ENCODE data around the gene RSAD1. TPM values are rescaled to one million over a fixed set of nuclear protein-coding genes. Genes with fewer than 3 reads are reported as not detected.

Gene RSAD1
- total RNA-seq, 1 experiment from 2014 or later = 93.9 TPM

DNA sequence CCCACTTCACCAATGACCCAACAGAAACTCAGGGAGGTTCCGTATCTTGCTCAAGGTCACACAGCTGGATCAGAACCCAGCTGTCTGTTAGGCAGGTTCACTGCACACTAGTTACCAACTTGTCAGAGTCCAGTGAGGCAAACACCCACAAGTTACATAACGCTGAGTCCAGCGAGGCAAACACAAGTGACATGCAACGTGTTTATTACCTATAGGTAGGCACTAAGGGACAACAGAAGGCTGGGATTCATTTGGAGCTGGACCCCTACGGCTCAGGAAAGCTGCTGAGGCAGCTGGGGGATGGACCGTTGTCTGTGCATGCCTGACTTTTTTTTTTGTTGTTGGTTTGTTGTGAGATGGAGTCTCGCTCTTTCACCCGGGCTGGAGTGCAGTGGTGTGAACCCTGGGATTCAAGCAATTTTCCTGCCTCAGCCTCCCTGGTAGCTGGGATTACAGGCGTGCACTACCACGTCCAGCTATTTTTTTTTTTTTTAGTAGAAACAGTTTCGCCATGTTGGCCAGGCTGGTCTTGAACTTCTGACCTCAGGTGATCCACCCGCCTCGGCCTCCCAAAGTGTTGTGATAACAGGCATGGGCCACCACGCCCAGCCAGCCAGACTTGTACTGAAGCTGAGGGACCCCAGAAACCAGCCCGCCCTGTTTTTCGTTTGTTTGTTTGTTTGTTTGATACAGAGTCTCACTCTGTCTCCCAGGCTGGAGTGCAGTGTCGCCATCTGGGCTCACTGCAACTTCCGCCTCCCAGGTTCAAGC, 1.9 kb upstream of the RSAD1 start:
- Histone ChIP-seq H3K36me3 (ENCODE audit: control insufficient read depth, insufficient read depth, low read length) (peaks cover 3% of the 10 kb centered on the region; the same call in 1 of the 2 replicates), H3K27me3 (replicated peaks; ENCODE audit: control insufficient read depth, insufficient read depth, low read length) (no peaks in the 10 kb centered on the region), H3K4me3 (ENCODE audit: low read depth, low read length) (no peak overlapping the region; the same call in 1 of the 2 replicates), H3K9me3 (no peaks in the 10 kb centered on the region), H3K4me1 (peaks cover 22% of the 10 kb centered on the region)
- peak overlapping the region; percentile 48 for H3K4me3 Mint-ChIP-seq (ENCODE audit: unreplicated experiment)
- no peaks in the 10 kb centered on the region for H3K9me3 Mint-ChIP-seq (ENCODE audit: unreplicated experiment)
- H3K4me1 Mint-ChIP-seq (ENCODE audit: low read depth, unreplicated experiment) = peaks cover 37% of the 10 kb centered on the region
- TF ChIP-seq, protein P1, sequence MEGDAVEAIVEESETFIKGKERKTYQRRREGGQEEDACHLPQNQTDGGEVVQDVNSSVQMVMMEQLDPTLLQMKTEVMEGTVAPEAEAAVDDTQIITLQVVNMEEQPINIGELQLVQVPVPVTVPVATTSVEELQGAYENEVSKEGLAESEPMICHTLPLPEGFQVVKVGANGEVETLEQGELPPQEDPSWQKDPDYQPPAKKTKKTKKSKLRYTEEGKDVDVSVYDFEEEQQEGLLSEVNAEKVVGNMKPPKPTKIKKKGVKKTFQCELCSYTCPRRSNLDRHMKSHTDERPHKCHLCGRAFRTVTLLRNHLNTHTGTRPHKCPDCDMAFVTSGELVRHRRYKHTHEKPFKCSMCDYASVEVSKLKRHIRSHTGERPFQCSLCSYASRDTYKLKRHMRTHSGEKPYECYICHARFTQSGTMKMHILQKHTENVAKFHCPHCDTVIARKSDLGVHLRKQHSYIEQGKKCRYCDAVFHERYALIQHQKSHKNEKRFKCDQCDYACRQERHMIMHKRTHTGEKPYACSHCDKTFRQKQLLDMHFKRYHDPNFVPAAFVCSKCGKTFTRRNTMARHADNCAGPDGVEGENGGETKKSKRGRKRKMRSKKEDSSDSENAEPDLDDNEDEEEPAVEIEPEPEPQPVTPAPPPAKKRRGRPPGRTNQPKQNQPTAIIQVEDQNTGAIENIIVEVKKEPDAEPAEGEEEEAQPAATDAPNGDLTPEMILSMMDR (IDR thresholded peaks at IDR 0.05; ENCODE audit: insufficient read depth in 1 of 2, low read depth in 1 of 2, low read length in 1 of 2, severe bottlenecking in 1 of 2, unreplicated experiment in 1 of 2) = no peak
- peak overlapping the region; percentile 1 for H3K27ac Mint-ChIP-seq (ENCODE audit: unreplicated experiment)
- ChIA-PET CTCF (interaction anchor here (0.8 kb wide), 1 partner anchor 68 kb away, joined by 3 read pairs; no protein-coding TSS in a partner anchor), POLR2A (interaction anchor here (0.5 kb wide), 1 partner anchor 229 kb away, joined by 3 read pairs; no protein-coding TSS in a partner anchor)
- intact Hi-C loops (cut with micrococcal nuclease; ENCODE audit: unreplicated experiment) = loop anchor here (5.0 kb wide), 1 partner anchor 231 kb away; the partner anchor contains the start of gene ANKRD40
- DNase-seq = no peak
- H3K27me3 Mint-ChIP-seq (ENCODE audit: insufficient read depth, unreplicated experiment) = no peaks in the 10 kb centered on the region
- H3K36me3 Mint-ChIP-seq (ENCODE audit: insufficient read depth, unreplicated experiment) = peaks cover 23% of the 10 kb centered on the region
- BruUV-seq (replicated peaks) = no TSS peak

DNA sequence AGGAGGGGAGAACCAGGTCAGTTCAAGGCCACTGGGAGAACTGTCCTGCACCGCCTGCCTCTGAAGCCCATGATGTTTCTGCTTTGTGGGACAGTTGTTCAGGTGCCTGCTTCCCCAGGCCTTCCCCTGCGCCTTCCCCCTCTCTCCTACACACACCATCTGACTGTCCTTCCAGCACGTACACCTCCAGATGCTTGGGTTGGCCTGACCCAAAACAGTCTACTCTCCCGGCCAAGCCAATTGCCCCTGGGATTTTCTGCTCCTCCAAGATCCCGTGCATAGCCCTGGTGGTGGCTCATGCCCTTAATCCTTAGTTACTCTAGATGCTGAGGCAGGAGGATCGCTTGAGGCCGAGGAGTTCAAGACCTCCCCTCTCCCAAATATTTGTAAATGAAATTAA, 684 bp upstream of the RSAD1 start:
- DNase-seq = no peak
- intact Hi-C loops (cut with micrococcal nuclease; ENCODE audit: unreplicated experiment) = loop anchor here (1.0 to 5.0 kb wide), 4 partner anchors 31 to 229 kb away; partner anchors contain the start of genes ANKRD40 and MYCBPAP
- TF ChIP-seq, protein P1 (IDR thresholded peaks at IDR 0.05; ENCODE audit: insufficient read depth in 1 of 2, low read depth in 1 of 2, low read length in 1 of 2, severe bottlenecking in 1 of 2, unreplicated experiment in 1 of 2) = no peak
- BruUV-seq (replicated peaks) = no TSS peak
- Mint-ChIP-seq H3K27me3 (ENCODE audit: insufficient read depth, unreplicated experiment) (no peaks in the 10 kb centered on the region), H3K36me3 (ENCODE audit: insufficient read depth, unreplicated experiment) (peaks cover 29% of the 10 kb centered on the region), H3K4me1 (ENCODE audit: low read depth, unreplicated experiment) (peaks cover 49% of the 10 kb centered on the region), H3K9me3 (ENCODE audit: unreplicated experiment) (no peaks in the 10 kb centered on the region), H3K27ac (ENCODE audit: unreplicated experiment) (peak overlapping the region; percentile 90), H3K4me3 (ENCODE audit: unreplicated experiment) (peak overlapping the region; percentile 78)
- CTCF ChIA-PET = interaction anchor here (0.6 to 2.4 kb wide), 27 partner anchors 10 to 1152 kb away, joined by 3 to 67 read pairs (median 5); partner anchors contain the start of genes EPN3 and LRRC59
- POLR2A ChIA-PET = interaction anchor here (0.6 to 0.7 kb wide), 2 partner anchors 10 to 305 kb away, joined by 3 to 8 read pairs; no protein-coding TSS in a partner anchor
- no peaks in the 10 kb centered on the region for H3K27me3 ChIP-seq (replicated peaks; ENCODE audit: control insufficient read depth, insufficient read depth, low read length)
- H3K9me3 ChIP-seq = no peaks in the 10 kb centered on the region
- peaks cover 22% of the 10 kb centered on the region for H3K4me1 ChIP-seq
- H3K36me3 ChIP-seq (ENCODE audit: control insufficient read depth, insufficient read depth, low read length) = peaks cover 4% of the 10 kb centered on the region; the same call in 1 of the 2 replicates
- peak overlapping the region; percentile 70 for H3K4me3 ChIP-seq (ENCODE audit: low read depth, low read length)

DNA sequence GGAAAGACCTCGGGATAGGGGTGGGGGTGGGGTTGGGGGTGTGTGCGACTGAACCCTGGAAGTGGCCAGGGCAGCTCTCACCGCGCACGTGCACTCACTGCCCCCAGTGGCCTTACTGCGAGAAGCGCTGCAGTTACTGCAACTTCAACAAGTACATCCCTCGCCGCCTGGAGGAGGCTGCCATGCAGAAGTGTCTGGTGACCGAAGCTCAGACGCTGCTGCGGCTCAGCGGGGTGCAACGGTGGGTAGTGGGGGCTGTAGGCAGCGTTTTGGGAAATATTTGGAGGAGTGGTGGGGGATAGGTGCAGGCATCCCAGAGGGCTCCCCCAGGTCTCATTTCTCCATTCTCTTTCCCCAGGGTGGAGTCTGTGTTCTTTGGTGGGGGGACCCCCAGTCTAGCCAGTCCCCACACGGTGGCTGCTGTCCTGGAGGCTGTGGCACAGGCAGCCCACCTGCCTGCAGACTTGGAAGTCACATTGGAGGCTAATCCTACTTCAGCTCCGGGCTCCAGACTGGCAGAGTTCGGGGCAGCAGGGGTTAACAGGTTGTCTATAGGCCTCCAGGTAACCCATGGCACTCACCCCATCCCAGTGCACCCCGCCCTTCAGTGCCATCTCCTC, 972 bp downstream of the RSAD1 start:
- Histone ChIP-seq H3K36me3 (ENCODE audit: control insufficient read depth, insufficient read depth, low read length) (peaks cover 12% of the 10 kb centered on the region), H3K27me3 (replicated peaks; ENCODE audit: control insufficient read depth, insufficient read depth, low read length) (no peaks in the 10 kb centered on the region), H3K9me3 (no peaks in the 10 kb centered on the region), H3K4me1 (peaks cover 22% of the 10 kb centered on the region), H3K4me3 (ENCODE audit: low read depth, low read length) (peak overlapping the region; percentile 70)
- H3K9me3 Mint-ChIP-seq (ENCODE audit: unreplicated experiment) = no peaks in the 10 kb centered on the region
- intact Hi-C loops (cut with micrococcal nuclease; ENCODE audit: unreplicated experiment) = loop anchor here (1.0 to 5.0 kb wide), 8 partner anchors 29 to 478 kb away; partner anchors contain the start of genes ANKRD40, LRRC59 and MYCBPAP
- ChIA-PET CTCF (interaction anchor here (0.5 to 2.4 kb wide), 52 partner anchors 12 to 413 kb away, joined by 3 to 67 read pairs (median 4); partner anchors contain the start of genes ACSF2, CACNA1G, EPN3 and LRRC59), POLR2A (interaction anchor here (0.5 to 1.4 kb wide), 14 partner anchors 22 to 240 kb away, joined by 3 to 17 read pairs (median 4); partner anchors contain the start of genes EPN3, LRRC59 and LUC7L3)
- peaks cover 50% of the 10 kb centered on the region for H3K4me1 Mint-ChIP-seq (ENCODE audit: low read depth, unreplicated experiment)
- no peaks in the 10 kb centered on the region for H3K27me3 Mint-ChIP-seq (ENCODE audit: insufficient read depth, unreplicated experiment)
- TF ChIP-seq, protein P1 (IDR thresholded peaks at IDR 0.05; ENCODE audit: insufficient read depth in 1 of 2, low read depth in 1 of 2, low read length in 1 of 2, severe bottlenecking in 1 of 2, unreplicated experiment in 1 of 2) = peak; percentile 94 to 99
- no TSS peak for BruUV-seq (replicated peaks)
- peak overlapping the region; percentile 55 for H3K27ac Mint-ChIP-seq (ENCODE audit: unreplicated experiment)
- H3K36me3 Mint-ChIP-seq (ENCODE audit: insufficient read depth, unreplicated experiment) = peaks cover 46% of the 10 kb centered on the region
- peak; percentile 96 to 97 for DNase-seq
- peak overlapping the region; percentile 78 for H3K4me3 Mint-ChIP-seq (ENCODE audit: unreplicated experiment)

All from Caco-2 (cell line).